Hippocampal formation (tissue), 2 donors: ENCODE data around the gene NFS1.
"Not testable (repeated sequence)": the region's sequence is repeated elsewhere in the genome, so short reads cannot be mapped to it uniquely, and the experiment has no call there.

Experiments used
- DNase-seq, 2 donors: peaks; one replicate each; lab custom pipeline; 2025; lab: John Stamatoyannopoulos, UW

The NFS1 gene

DNA sequence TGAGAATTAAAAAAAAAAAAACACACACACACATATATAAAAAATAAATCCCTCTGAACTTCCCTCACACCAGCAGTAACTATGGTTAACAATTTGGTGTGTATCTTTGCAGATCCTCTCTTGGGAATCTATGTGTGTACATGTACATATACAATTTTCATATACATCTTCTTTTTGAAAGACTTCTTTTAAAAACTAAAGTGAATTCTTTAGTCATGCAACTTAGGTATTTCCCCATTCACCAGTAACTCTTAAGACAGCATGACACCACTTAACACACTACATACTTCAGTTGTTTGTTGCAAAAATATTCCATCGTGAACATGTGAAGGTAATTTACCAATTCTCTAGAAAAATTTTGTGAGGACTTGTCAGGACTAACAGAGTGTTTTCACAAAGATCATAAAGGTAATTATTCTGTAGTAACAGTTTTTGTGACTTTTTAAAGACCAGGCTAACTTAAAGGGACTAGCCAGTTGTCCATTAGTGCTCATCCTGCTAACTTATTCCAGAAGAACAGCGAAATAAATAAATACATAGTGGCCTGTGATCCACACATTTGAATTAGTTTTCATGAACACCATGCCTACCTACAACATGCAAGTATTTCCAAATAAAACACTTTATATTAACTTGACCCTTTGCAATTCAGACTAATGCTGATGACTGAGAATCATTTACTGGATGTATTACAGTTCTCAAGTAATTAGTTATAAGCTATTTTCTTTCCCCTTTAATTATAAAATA lies 30.9 kb upstream of the NFS1 start:
- no peak for DNase-seq

- no peak for DNase-seq
Observed at GRCh38 chr20:35729283-35729807, 30.2 kb upstream of the NFS1 start.

DNA sequence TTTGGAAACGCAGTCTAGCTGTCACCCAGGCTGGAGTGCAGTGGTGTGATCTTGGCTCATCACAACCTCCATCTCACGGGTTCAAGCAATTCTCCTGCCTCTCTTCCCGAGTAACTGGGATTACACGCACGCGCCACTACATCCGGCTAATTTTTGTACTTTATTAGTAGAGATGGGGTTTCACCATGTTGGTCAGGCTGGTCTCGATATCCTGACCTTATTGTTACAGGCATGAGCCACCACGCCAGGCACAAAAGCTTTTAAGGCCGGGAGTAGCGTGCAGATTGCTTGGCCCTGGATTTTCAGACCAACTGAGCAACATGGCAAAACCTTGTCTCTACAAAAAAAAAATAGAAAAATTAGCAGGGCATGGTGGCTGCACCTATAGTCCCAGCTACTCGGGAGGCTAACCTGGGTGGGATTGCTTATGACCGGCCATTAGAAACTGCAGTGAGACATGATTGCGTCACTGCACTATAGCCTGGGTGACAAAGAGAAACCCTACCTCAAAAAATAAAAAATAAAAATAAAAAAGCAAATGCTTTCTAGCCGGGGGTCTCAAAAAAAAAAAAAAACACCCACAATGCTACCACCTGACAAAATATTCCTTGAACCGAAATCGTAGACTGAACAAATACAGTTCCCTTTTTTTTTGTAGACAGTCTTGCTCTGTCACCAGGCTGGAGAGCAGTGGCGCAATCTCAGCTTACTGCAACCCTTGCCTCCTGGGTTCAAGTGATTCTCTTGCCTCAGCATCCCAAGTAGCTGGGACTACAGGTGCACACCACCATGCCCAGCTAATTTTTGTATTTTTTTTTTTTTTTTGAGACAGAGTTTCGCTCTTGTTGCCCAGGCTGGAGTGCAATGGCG lies 27.9 kb upstream of the NFS1 start:
- no peak for DNase-seq

DNA sequence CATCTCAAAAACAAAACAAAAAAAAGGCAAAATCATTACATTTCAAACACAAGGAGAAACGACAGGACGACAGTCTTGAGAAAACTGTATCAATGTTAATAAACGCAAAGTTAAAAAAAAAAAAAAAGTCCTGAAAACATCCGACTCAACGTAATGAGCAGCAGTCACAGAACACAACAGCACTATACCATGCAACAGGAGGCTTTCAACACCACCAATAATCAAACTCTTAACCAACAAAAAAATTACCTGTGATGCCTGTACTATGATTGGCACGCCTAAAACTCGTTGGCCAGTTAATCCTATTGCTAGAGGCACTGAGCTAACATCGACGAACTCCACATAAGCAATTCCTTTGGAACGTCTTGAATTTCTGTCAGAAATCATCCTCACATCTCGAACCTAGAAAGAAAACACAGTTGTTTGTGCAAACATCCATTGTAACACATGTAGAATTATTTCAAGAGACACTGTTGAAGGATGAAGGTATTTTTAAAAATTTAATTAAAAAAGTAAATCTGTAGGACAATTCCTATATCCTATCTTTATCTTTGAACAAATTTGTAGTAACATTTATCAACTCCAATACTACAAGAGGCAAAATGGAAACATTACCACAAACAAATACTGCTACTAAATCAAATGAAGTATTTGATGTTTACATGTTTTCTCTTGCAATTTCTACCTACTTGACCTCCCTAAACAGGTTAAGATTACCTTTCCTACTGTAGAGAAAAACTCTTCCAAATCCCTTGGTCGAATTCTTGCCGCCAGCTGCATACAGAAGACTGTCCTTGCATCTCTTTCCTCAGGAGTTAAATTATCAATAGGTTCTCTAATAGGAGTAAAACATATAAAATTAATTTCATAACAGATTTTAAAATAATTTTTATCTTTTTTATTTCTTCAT lies 25.4 kb upstream of the NFS1 start:
- no peak for DNase-seq

- DNase-seq = not testable (repeated sequence)
Observed at GRCh38 chr20:35723652-35724320, 24.6 kb upstream of the NFS1 start.

GRCh38 chr20:35723275-35723639 lies 24.1 kb upstream of the NFS1 start:
- DNase-seq = not testable (repeated sequence)

DNA sequence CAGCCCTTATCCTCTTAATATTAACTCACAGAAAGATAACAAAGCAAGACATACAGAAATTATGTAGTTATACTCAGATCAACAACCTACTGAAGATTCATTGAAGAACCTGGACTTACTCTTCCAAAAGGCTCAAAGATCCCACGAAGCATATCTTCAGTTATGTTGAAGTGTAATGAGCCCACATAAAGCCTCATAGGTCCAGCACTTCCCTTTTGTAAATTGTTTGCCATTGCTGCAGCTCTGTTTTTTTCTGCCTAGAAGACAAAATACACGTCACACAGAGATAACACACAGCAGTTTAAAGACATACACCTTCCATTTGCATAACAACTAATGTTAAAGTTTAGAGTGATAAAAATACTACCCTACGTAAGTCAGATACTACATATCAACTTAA lies 22.5 kb upstream of the NFS1 start:
- DNase-seq = no peak

DNA sequence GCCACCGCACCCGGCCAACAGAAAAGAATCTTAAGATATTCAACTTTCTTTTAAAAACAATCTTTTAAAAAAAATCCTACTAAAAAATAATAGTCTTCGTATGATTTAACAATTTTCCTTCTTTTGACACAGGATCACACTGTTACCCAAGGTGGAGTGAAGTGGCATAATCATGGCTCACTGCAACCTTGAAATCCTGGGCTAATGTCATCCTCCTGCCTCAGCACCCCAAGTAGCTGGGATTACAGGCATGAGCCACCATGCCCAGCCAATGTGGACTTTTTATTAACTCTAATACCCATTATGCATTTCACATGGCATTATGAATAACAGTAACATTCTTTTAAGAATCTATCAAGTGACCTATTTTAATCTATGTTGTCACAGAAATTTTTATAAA lies 22.1 kb upstream of the NFS1 start:
- no peak for DNase-seq

DNA sequence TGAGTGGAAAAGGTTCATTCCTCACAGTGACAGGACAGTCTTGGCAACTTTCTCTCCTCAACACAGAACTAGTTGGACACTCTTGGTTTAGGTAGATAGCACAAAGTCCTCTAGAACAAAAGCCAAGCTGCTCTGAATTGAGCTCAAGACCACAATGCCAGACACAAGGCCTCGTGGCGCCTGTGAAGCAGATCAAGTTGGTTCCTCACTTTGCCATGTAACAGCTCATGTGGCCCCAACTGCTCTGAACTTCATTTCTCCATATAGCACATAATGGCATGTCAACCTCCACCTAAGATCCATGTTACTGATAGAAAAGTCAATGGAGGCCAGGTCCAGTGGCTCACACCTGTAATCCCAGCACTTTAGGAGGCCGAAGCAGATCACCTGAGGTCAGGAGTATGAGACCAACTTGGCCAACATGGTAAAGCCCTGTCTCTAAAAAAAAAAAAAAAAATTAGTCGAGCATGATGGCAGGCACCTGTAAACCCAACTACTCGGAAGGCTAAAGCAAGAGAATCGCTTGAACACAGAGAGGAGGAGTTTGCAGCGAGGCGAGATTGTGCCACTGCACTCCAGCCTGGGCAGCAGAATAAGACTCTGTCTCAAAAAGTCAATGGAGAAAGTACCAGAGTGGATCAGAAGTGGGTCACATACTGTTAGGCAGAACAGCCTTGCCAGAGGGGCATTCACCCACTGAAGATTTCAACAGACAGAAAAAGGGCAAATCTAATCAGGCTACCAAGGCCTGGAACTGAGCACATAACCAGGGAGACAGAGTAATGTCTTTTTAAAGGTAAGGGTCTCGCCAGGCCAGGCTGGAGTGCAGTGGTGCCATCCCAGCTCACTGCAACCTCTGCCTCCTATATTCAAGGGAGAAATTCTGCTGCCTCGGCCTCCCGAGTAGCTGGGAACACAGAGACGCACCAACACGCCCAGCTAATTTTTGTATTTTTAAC lies 21.3 kb upstream of the NFS1 start:
- no peak for DNase-seq

GRCh38 chr20:35719717-35720116 lies 20.6 kb upstream of the NFS1 start:
- DNase-seq = no peak

DNA sequence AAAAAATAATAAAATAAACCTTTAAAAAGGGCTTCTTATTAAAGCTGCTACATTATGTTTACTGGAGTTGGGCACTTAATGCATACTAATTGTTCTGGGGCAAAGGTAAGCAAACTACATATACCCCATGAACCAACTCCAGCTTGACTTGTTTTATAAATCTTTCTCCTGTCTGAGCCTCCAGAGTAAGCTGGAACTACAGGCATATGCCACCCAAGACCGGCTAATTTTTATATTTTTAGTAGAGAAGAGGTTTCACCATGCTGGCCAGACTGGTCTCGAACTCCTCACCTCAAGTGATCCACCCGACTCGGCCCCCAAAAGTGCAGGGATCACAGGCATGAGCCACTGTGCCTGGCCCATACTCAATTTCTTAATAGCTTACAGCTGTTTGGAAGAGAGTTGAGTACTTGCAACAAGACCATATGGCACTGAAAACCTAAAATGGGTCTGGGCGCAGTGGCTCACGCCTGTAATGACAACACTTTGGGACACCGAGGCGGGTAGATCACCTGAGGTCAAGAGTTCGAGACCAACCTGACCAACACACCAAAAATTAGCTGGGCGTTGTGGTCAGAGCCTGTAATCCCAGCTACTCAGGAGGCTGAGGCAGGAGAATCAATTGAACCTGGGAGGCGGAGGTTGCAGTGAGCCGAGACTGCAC lies 20.0 kb upstream of the NFS1 start:
- no peak for DNase-seq

- DNase-seq = not testable (repeated sequence)
Observed at GRCh38 chr20:35718321-35718720, 19.2 kb upstream of the NFS1 start.

DNA sequence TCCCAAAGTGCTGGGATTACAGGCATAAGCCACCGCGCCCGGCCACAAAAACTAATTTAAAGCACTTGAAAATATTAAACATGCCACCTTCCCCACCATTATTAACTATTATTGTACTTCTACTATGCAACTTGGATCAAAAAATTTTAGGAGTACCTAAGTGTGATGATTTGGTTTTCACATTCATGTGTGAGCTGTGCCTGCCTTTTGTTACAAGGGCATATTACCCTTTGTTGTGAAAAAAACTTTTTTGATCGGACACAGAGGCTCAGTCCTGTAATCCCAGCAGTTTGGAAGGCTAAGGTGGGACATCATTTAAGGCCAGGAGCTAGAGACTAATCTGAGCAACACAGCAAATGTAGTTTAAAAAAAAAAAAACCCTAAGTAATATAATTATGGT lies 17.2 kb upstream of the NFS1 start:
- DNase-seq = no peak

DNA sequence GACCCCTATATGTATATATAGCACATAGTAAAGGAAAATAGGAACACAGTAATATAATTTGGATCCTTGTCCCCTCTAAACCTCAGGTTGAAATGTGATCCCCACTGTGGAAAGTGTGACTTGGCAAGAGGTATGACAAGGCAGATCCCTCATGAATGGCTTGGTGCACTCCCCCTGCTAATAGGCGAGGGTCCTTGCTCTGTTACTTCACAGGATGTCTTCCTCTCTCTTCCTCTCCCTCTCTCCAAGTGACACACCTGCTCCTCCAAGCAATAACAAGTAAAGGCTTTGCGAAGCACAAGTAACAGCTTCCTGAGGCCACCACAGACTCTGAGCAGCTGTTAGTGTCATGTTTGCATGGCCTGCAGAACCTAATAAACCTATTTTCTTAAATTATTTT lies 16.5 kb upstream of the NFS1 start:
- no peak for DNase-seq

DNA sequence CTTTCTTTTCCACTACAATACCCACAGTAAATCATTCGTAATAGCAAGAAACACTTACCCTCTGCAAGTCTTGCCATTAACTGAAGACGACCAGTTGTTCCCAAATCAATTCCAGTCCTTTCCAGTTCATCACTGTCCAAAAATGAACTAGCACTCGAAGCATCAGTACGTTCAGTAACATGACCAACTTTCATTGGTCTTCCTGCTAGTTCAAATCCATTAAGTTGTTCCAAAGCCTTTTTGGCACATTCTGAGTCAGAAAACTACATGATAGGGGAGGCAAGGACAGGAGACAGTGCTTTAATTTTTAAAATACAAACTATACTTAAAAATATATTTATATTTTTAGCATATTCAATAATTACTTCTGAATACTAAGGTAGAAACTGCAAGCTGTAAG lies 15.0 kb upstream of the NFS1 start:
- no peak for DNase-seq

GRCh38 chr20:35713120-35713519 lies 14.0 kb upstream of the NFS1 start:
- DNase-seq = not testable (repeated sequence)

GRCh38 chr20:35711588-35712209 lies 12.5 kb upstream of the NFS1 start:
- no peak for DNase-seq

GRCh38 chr20:35710884-35711587 lies 11.9 kb upstream of the NFS1 start:
- no peak for DNase-seq

GRCh38 chr20:35710039-35710438 lies 10.9 kb upstream of the NFS1 start:
- no peak for DNase-seq
